K562 (cell line): ENCODE measurements around the gene GMEB1. TPM values are rescaled to one million over a fixed set of nuclear protein-coding genes. Genes with fewer than 3 reads are reported as not detected.
"Not testable (repeated sequence)": the region's sequence is repeated elsewhere in the genome, so short reads cannot be mapped to it uniquely, and the experiment has no call there.

ENCODE experiments used
- ATAC-seq: fragments of 200-7000 bp; cut with Tn5 transposase; 3 replicates; pipeline ENCODE4 v1.9.1; 2020; ENCODE audit warnings: moderate library complexity
- BruUV-seq: library from RNA; stranded (reverse); fragments of 400-500 nt; replicated peaks from 2 replicates; lab custom pipeline; 2021; lab: Mats Ljungman, UMichigan
- CTCF ChIA-PET: fragments of 300-600 bp; formaldehyde crosslinking; extraction: SDS; loops from one replicate; lab custom pipeline; 2021; ENCODE audit warnings: low intra/inter-chr PET ratio; lab: Yijun Ruan, JAX
- POLR2A ChIA-PET: fragments of 300-600, 350-650 bp; sonication (Branson Sonifier 250); formaldehyde crosslinking; extraction: SDS; loops from one replicate; lab custom pipeline; 2021; ENCODE audit warnings: antibody characterized with exemption, inconsistent platforms; lab: Yijun Ruan, JAX
- DNase-seq, 4 experiments: peaks; one replicate each; pipeline versions ENCODE4 v3.0.0 to v3.0.0-alpha.2; 2011 to 2018; ENCODE audit warnings: low spot score in 3 of 4, mixed read lengths in 3 of 4; ENCODE audit errors: extremely low read depth in 1 of 4
- FAIRE-seq: peaks from 2 replicates; lab custom pipeline; 2011; peaks lifted over from hg19 to GRCh38; lab: Jason Lieb, UNC
- H2AFZ ChIP-seq: 2 replicates; pipeline ENCODE4 v1.6.0; 2011; ENCODE audit warnings: low read depth, low read length, control low read depth, inconsistent platforms
- H3K27ac ChIP-seq: fragments of 200-600 bp; 3 replicates; pipeline ENCODE4 v1.8.0; 2011; ENCODE audit warnings: low read depth, mild to moderate bottlenecking, control low read depth, inconsistent platforms, low read length, moderate library complexity, mixed read lengths; ENCODE audit errors: extremely low read depth
- H3K27me3 ChIP-seq, 2 experiments: fragments of 300-600 bp in 1 of 2; 2 replicates in 1 of 2; 3 replicates in 1 of 2; pipeline versions ENCODE4 v1.6.0 to v1.8.0; 2011; ENCODE audit warnings: inconsistent platforms in 2 of 2, low read length in 2 of 2, mild to moderate bottlenecking in 1 of 2, mixed read lengths in 1 of 2, moderate library complexity in 1 of 2; ENCODE audit not compliant: control insufficient read depth in 2 of 2, insufficient read depth in 2 of 2
- H3K36me3 ChIP-seq: fragments of 300-600 bp; 3 replicates; pipeline ENCODE4 v1.8.0; 2011; ENCODE audit warnings: mild to moderate bottlenecking, low read length, inconsistent platforms; ENCODE audit not compliant: control insufficient read depth, insufficient read depth
- H3K4me1 ChIP-seq, 2 experiments: fragments of 200-600 bp in 1 of 2; replicated peaks in 1 of 2; 2 replicates in 1 of 2; 3 replicates in 1 of 2; pipeline versions ENCODE4 v1.5.1 to v1.8.0; 2011; ENCODE audit warnings: inconsistent platforms in 2 of 2, low read length in 2 of 2, mild to moderate bottlenecking in 1 of 2, mixed read lengths in 1 of 2, moderate library complexity in 1 of 2; ENCODE audit not compliant: control insufficient read depth in 2 of 2, insufficient read depth in 2 of 2
- H3K4me2 ChIP-seq: 2 replicates; pipeline ENCODE4 v1.6.1; 2011; ENCODE audit warnings: low read length, control low read depth, inconsistent platforms, mixed read lengths; ENCODE audit not compliant: insufficient read depth
- H3K4me3 ChIP-seq: fragments of 200-600 bp; sonication (generic), shearing (Covaris generic); 2 replicates; pipeline ENCODE4 v1.5.1; 2016; ENCODE audit warnings: control low read depth, inconsistent platforms
- H3K79me2 ChIP-seq: fragments of 200-600 bp; 3 replicates; pipeline ENCODE4 v1.8.0; 2011; ENCODE audit warnings: low read length, inconsistent platforms; ENCODE audit not compliant: control insufficient read depth, insufficient read depth
- H3K9ac ChIP-seq, 2 experiments: 2 replicates each; pipeline versions ENCODE4 v1.6.0 to v1.6.1; 2011; ENCODE audit warnings: low read depth in 2 of 2, low read length in 2 of 2, control low read depth in 1 of 2, inconsistent platforms in 1 of 2, mild to moderate bottlenecking in 1 of 2, mixed read lengths in 1 of 2; ENCODE audit not compliant: insufficient read depth in 1 of 2
- H3K9me1 ChIP-seq: one replicate; pipeline ENCODE4 v1.6.0; 2011; ENCODE audit warnings: inconsistent platforms, mild to moderate bottlenecking, low read length, moderate library complexity; ENCODE audit not compliant: control insufficient read depth, insufficient read depth
- H3K9me3 ChIP-seq: replicated peaks from 2 replicates; pipeline ENCODE4 v1.5.1; 2011; ENCODE audit warnings: low read depth, low read length, inconsistent platforms; ENCODE audit not compliant: control insufficient read depth, insufficient read depth
- H4K20me1 ChIP-seq: replicated peaks from 2 replicates; pipeline ENCODE4 v1.6.1; 2011; ENCODE audit warnings: low read length, inconsistent platforms, mixed read lengths; ENCODE audit not compliant: control insufficient read depth, insufficient read depth
- CTBP1 ChIP-seq: fragments of 450-650 bp; IDR thresholded peaks from 2 replicates; pipeline ENCODE4 v1.6.1; 2016; ENCODE audit warnings: borderline replicate concordance
- MAFG ChIP-seq: fragments of 450-650 bp; conservative IDR thresholded peaks from 2 replicates; pipeline ENCODE4 v1.6.1; 2016; ENCODE audit warnings: missing genetic modification characterization, missing compliant biosample characterization
- MAFK ChIP-seq: IDR thresholded peaks from 2 replicates; pipeline ENCODE4 v1.6.1; 2011; ENCODE audit warnings: low read length, improper control_type of control experiment
- RB1 ChIP-seq: fragments of 450-650 bp; IDR thresholded peaks from 2 replicates; pipeline ENCODE4 v1.6.1; 2017; ENCODE audit warnings: low read depth, mild to moderate bottlenecking
- REST ChIP-seq, 2 experiments: fragments of 450-650 bp; formaldehyde crosslinking in 1 of 2; IDR thresholded peaks; 2 replicates each; pipeline versions ENCODE4 v1.4.0 to v1.6.1; 2014 to 2020; ENCODE audit warnings: mild to moderate bottlenecking in 2 of 2, borderline replicate concordance in 1 of 2, low read depth in 1 of 2
- TEAD1 ChIP-seq, 2 experiments: fragments of 450-650 bp in 1 of 2; sonication (generic) in 1 of 2; formaldehyde crosslinking; IDR thresholded peaks; 2 replicates each; pipeline versions ENCODE4 v1.4.0 to v1.8.0; 2020 to 2022; ENCODE audit warnings: mild to moderate bottlenecking in 2 of 2, missing genetic modification reagents in 1 of 2
- WGBS: fragments of 100-300 bp; shearing (Covaris generic); methylation state at CpG from one replicate; pipeline ENCODE4 v1.1.6; 2016; ENCODE audit warnings: low coverage, mixed read lengths; ENCODE audit not compliant: insufficient coverage; ENCODE audit errors: missing lambda C conversion rate; 5-methylcytosine and 5-hydroxymethylcytosine counted together
- in situ Hi-C: fragments of 300-500 bp; cut with MboI; formaldehyde crosslinking; loops from 4 replicates; pipeline ENCODE4 v1.15.0; 2018; ENCODE audit warnings: inconsistent platforms, mixed read lengths
- intact Hi-C: fragments of 100-400 bp; cut with micrococcal nuclease; formaldehyde crosslinking; loops from 2 replicates; pipeline ENCODE4 v1.14.2; 2022
- polyA plus RNA-seq, 8 experiments: library from polyadenylated mRNA; depleted of rRNA in 4 of 8; stranded (reverse) in 5 of 8; unstranded in 3 of 8; fragments of >200 nt; fragmentation: Nextera tagmentation in 2 of 8; fragmentation: Illumina TruSeq in 1 of 8; extraction: Ambion mirVana in 2 of 8; extraction: Trizol in 1 of 8; gene quantifications; 2 replicates each; pipeline versions ENCODE4 v1.2.1 to v1.2.3, GENCODE V29; 2011 to 2014; ENCODE audit warnings: inconsistent platforms in 1 of 8, missing spikeins in 1 of 8
- total RNA-seq, 7 experiments: library from RNA; depleted of rRNA in 6 of 7; stranded (reverse); fragments of >200 nt in 6 of 7; fragmentation: Illumina TruSeq in 2 of 7; extraction: Trizol in 2 of 7; gene quantifications; 2 replicates each; pipeline versions ENCODE4 v1.2.1 to v1.2.3, GENCODE V29; 2011 to 2021; ENCODE audit warnings: low replicate concordance in 1 of 7
- TF ChIP-seq, protein P1 (sequence below): fragments of 450-650 bp; formaldehyde crosslinking; IDR thresholded peaks from 2 replicates; pipeline ENCODE4 v1.4.0; 2020; ENCODE audit warnings: mild to moderate bottlenecking, moderate library complexity
- TF ChIP-seq, protein P2 (sequence below): fragments of 450-650 bp; IDR thresholded peaks from 2 replicates; pipeline ENCODE4 v1.6.1; 2018; ENCODE audit not compliant: partially characterized antibody

Gene GMEB1
- total and polyA plus RNA-seq, 9 of the 15 experiments (the other 6 are each of a cell fraction or from before 2014, with no cell fraction given) = 6.6 to 17.5 (median 8.5) TPM

- BruUV-seq; intact Hi-C loops; in situ Hi-C loops; TF ChIP-seq REST (CRISPR knock-in tag; IDR thresholded peaks at IDR 0.05; ENCODE audit: low read depth): not testable (repeated sequence)
- TF ChIP-seq CTBP1 (peak; percentile 34; the same call in 1 of the 2 replicates), TEAD1 (CRISPR knock-in tag; IDR thresholded peaks at IDR 0.05) (0 out of 4 replicates have a peak, but pooled peaks of 1 of the 2 experiments have one; percentile 64), MAFK (peak; percentile 63), MAFG (tag) (peak; percentile 34), REST (IDR thresholded peaks at IDR 0.05; ENCODE audit: borderline replicate concordance) (peak; percentile 77; the same call in 1 of the 2 replicates), RB1 (peak; percentile 30; the same call in 1 of the 2 replicates)
- TF ChIP-seq, protein P1, sequence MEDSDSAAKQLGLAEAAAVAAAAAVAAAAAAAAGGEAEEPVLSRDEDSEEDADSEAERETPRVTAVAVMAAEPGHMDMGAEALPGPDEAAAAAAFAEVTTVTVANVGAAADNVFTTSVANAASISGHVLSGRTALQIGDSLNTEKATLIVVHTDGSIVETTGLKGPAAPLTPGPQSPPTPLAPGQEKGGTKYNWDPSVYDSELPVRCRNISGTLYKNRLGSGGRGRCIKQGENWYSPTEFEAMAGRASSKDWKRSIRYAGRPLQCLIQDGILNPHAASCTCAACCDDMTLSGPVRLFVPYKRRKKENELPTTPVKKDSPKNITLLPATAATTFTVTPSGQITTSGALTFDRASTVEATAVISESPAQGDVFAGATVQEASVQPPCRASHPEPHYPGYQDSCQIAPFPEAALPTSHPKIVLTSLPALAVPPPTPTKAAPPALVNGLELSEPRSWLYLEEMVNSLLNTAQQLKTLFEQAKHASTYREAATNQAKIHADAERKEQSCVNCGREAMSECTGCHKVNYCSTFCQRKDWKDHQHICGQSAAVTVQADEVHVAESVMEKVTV (CRISPR knock-in tag) = 0 out of 2 replicates have a peak, but pooled peaks have one; percentile 23
- TF ChIP-seq, protein P2, sequence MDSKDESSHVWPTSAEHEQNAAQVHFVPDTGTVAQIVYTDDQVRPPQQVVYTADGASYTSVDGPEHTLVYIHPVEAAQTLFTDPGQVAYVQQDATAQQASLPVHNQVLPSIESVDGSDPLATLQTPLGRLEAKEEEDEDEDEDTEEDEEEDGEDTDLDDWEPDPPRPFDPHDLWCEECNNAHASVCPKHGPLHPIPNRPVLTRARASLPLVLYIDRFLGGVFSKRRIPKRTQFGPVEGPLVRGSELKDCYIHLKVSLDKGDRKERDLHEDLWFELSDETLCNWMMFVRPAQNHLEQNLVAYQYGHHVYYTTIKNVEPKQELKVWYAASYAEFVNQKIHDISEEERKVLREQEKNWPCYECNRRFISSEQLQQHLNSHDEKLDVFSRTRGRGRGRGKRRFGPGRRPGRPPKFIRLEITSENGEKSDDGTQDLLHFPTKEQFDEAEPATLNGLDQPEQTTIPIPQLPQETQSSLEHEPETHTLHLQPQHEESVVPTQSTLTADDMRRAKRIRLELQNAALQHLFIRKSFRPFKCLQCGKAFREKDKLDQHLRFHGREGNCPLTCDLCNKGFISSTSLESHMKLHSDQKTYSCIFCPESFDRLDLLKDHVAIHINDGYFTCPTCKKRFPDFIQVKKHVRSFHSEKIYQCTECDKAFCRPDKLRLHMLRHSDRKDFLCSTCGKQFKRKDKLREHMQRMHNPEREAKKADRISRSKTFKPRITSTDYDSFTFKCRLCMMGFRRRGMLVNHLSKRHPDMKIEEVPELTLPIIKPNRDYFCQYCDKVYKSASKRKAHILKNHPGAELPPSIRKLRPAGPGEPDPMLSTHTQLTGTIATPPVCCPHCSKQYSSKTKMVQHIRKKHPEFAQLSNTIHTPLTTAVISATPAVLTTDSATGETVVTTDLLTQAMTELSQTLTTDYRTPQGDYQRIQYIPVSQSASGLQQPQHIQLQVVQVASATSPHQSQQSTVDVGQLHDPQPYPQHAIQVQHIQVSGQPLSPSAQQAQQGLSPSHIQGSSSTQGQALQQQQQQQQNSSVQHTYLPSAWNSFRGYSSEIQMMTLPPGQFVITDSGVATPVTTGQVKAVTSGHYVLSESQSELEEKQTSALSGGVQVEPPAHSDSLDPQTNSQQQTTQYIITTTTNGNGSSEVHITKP = peak; percentile 37
These were observed 14.7 kb upstream of the GMEB1 start for GRCh38 chr1:28653870-28654269.

More at GRCh38 chr1:28653870-28654269, 14.7 kb upstream of the GMEB1 start:
- peak; percentile 49 for ATAC-seq
- peak; percentile 63 for FAIRE-seq
- POLR2A ChIA-PET, H3K27ac ChIP-seq, H3K4me2 ChIP-seq, H3K4me1 ChIP-seq, H3K79me2 ChIP-seq, H3K27me3 ChIP-seq, H3K36me3 ChIP-seq, H3K9me1 ChIP-seq, H3K4me3 ChIP-seq, H4K20me1 ChIP-seq, H3K9ac ChIP-seq, H2AFZ ChIP-seq, H3K9me3 ChIP-seq: not testable (repeated sequence)
- CTCF ChIA-PET = interaction anchor here (0.8 to 1.2 kb wide), 4 partner anchors 136 to 796 kb away, joined by 3 to 4 read pairs (median 3); no protein-coding TSS in a partner anchor
- 29% methylated on average over 3 of the region's 3 CpGs for WGBS
- DNase-seq = peak in 1 of 4 experiments; percentile 63
